Measurements from ENCODE around the gene HIVEP3.

Gene HIVEP3

DNA sequence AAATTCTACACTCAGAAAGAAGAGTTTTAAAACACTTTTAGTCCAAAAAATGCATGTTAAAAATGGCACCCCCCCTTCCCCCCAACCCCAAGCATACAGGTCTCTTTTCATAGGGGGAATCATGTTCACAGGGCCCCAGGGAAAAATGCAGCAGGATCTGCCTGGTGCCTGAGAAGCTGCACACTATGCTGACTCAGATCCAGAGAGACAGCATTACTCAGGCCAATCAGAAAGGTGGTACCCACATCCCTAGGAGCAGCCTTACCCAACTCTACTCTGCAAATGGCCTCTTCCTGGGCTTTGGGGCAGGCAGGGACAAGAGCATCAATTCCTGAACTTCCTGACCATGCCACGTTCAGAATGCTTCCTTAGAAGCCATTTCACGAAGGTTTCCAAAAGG lies 119.0 kb downstream of the HIVEP3 start:
- TF ChIP-seq, protein P1, sequence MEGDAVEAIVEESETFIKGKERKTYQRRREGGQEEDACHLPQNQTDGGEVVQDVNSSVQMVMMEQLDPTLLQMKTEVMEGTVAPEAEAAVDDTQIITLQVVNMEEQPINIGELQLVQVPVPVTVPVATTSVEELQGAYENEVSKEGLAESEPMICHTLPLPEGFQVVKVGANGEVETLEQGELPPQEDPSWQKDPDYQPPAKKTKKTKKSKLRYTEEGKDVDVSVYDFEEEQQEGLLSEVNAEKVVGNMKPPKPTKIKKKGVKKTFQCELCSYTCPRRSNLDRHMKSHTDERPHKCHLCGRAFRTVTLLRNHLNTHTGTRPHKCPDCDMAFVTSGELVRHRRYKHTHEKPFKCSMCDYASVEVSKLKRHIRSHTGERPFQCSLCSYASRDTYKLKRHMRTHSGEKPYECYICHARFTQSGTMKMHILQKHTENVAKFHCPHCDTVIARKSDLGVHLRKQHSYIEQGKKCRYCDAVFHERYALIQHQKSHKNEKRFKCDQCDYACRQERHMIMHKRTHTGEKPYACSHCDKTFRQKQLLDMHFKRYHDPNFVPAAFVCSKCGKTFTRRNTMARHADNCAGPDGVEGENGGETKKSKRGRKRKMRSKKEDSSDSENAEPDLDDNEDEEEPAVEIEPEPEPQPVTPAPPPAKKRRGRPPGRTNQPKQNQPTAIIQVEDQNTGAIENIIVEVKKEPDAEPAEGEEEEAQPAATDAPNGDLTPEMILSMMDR (IDR thresholded peaks at IDR 0.05; ENCODE audit: insufficient read depth, low read depth, low read length, missing control alignments): no peak
- peak; percentile 79 for DNase-seq (ENCODE audit: low read depth)
- no peak overlapping the region for H3K4me3 ChIP-seq (ENCODE audit: low read length)

- DNase-seq (ENCODE audit: low read depth): no peak
- no peak overlapping the region for H3K4me3 ChIP-seq (ENCODE audit: low read length)
- TF ChIP-seq, protein P1 (IDR thresholded peaks at IDR 0.05; ENCODE audit: insufficient read depth, low read depth, low read length, missing control alignments): no peak
Measured at GRCh38 chr1:41799205-41799604, 119.5 kb downstream of the HIVEP3 start.

DNA sequence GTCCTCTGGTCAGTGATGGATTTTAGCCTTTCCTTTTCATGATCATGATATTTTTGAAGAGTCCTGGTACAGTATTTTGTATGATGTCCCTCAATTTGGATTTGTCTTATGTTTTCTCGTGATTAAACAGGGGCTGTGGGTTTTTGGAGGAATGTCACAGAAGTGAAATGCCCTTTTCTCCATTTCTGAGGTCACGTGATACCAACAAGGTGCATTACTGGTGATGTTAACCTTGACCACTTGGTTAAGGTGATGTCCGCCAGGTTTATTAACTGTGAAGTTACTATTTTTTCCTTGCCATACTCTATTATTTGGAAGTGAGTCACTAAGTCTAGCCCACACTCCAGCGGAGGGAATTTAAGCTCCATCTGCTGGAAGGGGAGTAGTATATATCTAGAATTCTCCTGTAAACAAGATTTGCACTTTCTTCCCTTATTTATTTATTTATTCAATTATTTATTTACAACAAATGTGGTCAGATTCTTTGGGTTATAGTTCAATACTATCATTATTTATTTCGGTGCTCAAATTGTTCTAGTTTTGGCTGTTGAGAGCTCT lies 123.4 kb downstream of the HIVEP3 start:
- TF ChIP-seq, protein P1 (IDR thresholded peaks at IDR 0.05; ENCODE audit: insufficient read depth, low read depth, low read length, missing control alignments): peak; percentile 71
- DNase-seq (ENCODE audit: low read depth): peak; percentile 74
- H3K4me3 ChIP-seq (ENCODE audit: low read length): no peak overlapping the region

DNA sequence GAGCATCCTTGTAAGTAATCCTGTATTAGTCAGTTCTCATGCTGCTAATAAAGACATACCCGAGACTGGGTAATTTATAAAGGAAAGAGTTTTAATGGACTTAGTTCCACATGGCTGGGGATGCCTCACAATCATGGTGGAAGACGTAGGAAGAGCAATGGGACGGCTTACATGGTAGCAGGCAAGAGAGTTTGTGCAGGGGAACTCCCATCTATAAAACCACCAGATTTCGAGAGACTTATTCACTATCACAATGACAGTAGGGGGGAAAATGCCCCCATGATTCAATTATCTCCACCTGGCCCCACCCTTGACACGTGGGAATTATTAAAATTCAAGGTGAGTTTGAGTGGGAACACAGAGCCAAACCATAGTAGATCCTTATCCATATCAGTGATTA lies 124.7 kb downstream of the HIVEP3 start:
- no peak overlapping the region for H3K4me3 ChIP-seq (ENCODE audit: low read length)
- TF ChIP-seq, protein P1 (IDR thresholded peaks at IDR 0.05; ENCODE audit: insufficient read depth, low read depth, low read length, missing control alignments): no peak
- no peak for DNase-seq (ENCODE audit: low read depth)

GRCh38 chr1:41792485-41792770 lies 126.3 kb downstream of the HIVEP3 start:
- DNase-seq (ENCODE audit: low read depth): no peak
- no peak overlapping the region for H3K4me3 ChIP-seq (ENCODE audit: low read length)
- TF ChIP-seq, protein P1 (IDR thresholded peaks at IDR 0.05; ENCODE audit: insufficient read depth, low read depth, low read length, missing control alignments): no peak

- no peak for DNase-seq (ENCODE audit: low read depth)
- H3K4me3 ChIP-seq (ENCODE audit: low read length): no peak overlapping the region
- TF ChIP-seq, protein P1 (IDR thresholded peaks at IDR 0.05; ENCODE audit: insufficient read depth, low read depth, low read length, missing control alignments): no peak
Measured at GRCh38 chr1:41791667-41792484, 126.8 kb downstream of the HIVEP3 start.

GRCh38 chr1:41790351-41790750 lies 128.4 kb downstream of the HIVEP3 start:
- TF ChIP-seq, protein P1 (IDR thresholded peaks at IDR 0.05; ENCODE audit: insufficient read depth, low read depth, low read length, missing control alignments): no peak
- no peak overlapping the region for H3K4me3 ChIP-seq (ENCODE audit: low read length)
- no peak for DNase-seq (ENCODE audit: low read depth)

All from epithelial cell of esophagus (primary cell).